Suppressor macrophage (primary cell): ENCODE data around the gene NEGR1.

Experiments
- DNase-seq, 4 experiments: peaks; one replicate each; pipeline ENCODE4 v3.0.0-alpha.2; 2020 to 2022

NEGR1 gene

GRCh38 chr1:72023063-72023930, 259.0 kb downstream of the NEGR1 start:
- DNase-seq = no peak

DNA sequence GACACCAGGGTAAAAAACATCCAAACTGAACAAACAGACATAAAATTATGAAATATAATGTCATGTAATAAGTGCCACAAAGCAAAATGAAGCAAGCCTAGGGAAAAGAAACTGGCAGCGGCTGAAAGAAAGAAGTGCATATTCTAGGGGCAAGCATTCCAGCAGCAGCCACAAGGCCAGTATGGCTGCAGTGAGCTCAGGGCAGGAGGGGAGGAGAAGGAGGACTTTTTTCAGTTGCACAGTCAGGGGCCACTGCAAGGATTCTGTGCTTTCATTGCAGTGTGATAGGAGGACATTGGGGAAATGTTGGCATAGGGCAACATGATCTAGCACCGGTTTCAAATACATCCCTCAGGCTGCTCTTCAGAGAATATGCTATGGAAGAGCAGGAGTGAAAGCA, 263.8 kb downstream of the NEGR1 start:
- DNase-seq = no peak

GRCh38 chr1:72015006-72015405, 267.3 kb downstream of the NEGR1 start:
- DNase-seq = no peak

GRCh38 chr1:72013161-72013560, 269.2 kb downstream of the NEGR1 start:
- no peak for DNase-seq

DNA sequence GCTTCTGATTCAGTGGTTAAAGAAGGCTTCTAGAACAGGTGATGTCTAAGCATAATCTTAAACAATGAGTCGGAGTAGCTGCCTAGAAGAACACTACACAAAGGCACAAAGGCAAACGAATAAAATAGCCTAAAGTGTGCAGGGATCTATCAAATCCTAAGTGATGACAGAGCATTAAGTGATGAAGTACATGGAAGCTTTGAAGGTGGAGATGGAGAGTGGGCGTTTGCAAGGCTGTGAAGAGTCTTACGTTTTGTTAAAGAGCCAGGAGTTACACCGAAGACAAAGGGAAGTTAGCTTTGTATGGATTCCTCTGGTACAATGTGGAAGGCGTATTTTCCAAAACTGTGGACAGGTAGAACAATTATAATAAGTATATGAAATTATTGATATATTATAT, 270.6 kb downstream of the NEGR1 start:
- DNase-seq = no peak

DNA sequence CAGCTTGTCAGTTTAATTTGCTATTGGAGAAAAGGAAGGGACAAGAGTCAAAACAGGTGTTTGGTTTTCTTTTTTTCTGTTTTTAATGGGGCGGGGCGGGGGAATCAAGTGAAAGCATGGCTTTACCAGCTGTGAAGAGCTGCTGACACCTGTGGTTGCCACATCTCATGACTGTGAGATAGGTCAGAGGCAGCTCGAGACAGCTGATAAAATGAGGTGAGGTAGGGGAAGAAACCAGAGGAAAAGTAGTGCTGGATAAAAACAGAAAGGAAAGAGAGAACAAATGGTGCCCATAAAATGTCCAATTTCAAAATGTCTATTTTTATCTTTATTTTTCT, 272.3 kb downstream of the NEGR1 start:
- DNase-seq = no peak

- DNase-seq = peak in 3 of 4 experiments; percentile 4 to 24 (median 14)
Measured at GRCh38 chr1:72009173-72010093, 272.9 kb downstream of the NEGR1 start.

GRCh38 chr1:72007312-72007711, 275.0 kb downstream of the NEGR1 start:
- no peak for DNase-seq

DNA sequence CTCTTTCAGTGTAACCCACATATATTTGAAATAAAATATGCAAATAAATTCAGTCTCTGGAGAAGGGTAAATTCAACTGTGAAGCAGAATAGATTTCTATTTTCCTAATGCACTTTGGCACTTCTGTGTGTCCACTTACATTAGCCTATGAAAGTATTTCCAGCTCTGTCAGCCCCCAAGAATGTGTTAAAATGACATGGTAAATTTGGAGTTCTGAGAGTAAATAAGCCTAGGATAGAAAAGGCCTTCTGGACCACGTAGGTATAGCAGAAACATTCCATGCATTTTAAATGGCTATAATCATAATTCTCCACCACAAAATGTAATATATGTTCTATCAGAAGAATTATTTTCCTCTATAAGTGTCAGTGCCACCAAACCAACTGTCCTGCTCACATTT, 276.2 kb downstream of the NEGR1 start:
- DNase-seq = no peak

DNA sequence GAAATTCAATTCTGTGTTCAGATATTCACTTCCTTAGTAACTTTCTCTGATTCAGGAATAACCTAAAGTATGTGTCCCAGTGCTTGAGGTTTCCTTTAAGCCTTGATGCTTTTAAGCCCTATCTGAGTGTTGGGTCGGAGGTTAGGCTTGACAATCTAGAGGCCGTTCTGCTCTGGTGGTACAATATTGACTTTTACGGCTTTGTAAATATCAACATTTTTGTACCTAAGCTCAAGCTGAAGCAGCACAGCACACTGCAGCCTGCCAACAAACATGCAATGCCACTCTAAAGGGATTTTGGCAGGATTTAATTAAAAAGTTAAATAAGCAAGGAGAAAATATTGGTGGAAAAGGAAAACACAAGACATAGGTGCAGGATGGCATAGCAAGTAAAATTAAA, 279.2 kb downstream of the NEGR1 start:
- DNase-seq = no peak

DNA sequence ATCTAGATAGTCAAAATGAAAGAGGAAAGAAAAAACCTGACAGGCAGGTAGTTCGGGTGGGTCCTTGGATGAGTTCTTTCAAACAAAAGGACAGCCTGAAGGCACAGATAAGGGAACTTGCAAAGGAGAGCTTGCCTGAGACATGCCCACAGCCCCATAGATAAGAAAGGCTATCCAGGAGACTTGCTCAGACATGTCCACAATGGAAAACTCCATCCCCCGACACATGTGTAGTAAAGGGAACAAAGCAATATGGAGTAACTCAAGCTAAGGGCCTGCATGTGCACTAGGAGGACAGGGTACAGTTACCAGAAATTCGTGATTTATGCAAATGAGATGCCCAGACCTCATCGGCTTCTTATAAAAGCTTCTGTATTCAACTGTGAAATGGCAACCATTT, 281.5 kb downstream of the NEGR1 start:
- no peak for DNase-seq

DNA sequence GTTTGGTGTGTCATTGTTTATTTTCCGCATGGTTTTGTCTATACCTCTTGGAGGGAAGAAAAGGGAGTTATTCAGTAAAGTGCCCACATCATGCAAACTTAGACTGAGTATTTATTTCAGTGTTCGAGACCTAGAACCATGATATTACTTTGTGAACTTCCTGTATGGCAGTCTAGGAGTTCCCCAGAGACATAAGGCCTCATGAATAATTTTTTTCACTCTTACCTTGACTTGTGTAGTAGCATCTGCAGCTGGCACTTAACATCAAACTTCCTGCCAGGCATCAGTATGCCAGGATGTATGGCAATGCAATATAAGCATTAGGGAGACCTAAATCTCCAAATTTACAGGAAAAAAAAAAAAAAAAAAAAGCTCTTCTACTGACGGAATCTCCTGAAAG, 287.7 kb downstream of the NEGR1 start:
- DNase-seq = no peak

DNA sequence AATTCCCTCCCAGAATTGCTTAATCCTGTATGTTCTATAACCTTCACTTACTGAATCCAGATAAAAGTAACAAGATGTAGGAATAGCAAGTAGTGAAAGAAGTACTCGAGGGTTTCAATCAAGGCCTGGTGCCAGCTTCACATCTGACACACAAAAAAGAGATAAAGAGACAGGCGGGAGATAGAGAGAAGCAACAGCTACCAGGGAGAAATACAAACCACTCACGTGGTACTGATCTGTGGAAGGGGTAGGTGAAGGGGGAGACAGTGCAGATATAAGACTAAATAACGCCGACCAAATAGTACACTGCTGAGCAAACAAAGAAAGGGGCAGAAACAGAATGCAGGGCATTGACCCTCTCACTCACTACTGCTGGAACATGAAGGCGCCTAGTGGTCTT, 295.2 kb downstream of the NEGR1 start:
- no peak for DNase-seq

GRCh38 chr1:71986160-71986559, 296.2 kb downstream of the NEGR1 start:
- no peak for DNase-seq

DNA sequence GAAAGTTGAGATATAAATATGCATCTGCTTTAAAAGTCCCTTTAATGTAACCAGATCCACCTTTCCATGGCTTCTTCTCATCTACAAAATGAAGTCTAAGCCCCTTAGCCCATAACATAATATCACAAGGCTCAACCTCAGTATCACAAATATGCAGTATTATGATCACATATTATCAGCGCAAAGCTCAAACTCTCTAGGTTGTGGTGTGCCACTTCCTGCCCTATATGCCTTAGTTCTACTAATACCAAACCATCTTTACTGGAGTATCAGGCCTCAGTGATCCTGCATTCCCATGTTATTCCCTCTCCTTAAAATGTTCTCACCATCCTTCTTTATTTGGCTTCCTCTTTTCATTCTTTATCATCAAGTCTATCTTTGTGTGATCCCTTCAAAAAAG, 301.8 kb downstream of the NEGR1 start:
- DNase-seq = no peak

DNA sequence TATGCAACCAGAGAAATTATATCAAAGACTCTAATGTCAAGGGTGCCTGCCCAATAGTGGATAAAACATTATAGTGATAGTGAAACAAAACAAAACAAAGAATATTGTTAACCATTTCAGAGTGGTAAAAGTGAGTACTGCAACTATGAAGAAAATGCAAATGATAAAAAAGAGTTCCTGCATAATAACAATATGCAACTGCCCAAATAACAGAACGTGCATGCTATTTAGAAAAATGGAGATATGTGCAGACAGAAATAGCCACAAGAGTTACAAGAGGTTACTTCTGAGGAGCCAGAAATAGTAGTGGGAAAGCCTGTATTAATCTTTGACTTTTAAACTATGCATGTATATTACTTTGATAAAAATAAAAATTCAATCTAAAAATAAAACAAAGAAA, 302.5 kb downstream of the NEGR1 start:
- DNase-seq = no peak

- peak; percentile 2 to 54 (median 22) for DNase-seq
Measured at GRCh38 chr1:71967670-71968069, 314.7 kb downstream of the NEGR1 start.

- no peak for DNase-seq
Measured at GRCh38 chr1:71964188-71964587, 318.2 kb downstream of the NEGR1 start.

GRCh38 chr1:71956613-71957285, 325.6 kb downstream of the NEGR1 start:
- no peak for DNase-seq

- DNase-seq = no peak
Measured at GRCh38 chr1:71950579-71950978, 331.8 kb downstream of the NEGR1 start.

GRCh38 chr1:71949681-71950080, 332.7 kb downstream of the NEGR1 start:
- peak in 2 of 4 experiments; percentile 24 to 44 for DNase-seq

GRCh38 chr1:71948561-71948960, 333.8 kb downstream of the NEGR1 start:
- no peak for DNase-seq

DNA sequence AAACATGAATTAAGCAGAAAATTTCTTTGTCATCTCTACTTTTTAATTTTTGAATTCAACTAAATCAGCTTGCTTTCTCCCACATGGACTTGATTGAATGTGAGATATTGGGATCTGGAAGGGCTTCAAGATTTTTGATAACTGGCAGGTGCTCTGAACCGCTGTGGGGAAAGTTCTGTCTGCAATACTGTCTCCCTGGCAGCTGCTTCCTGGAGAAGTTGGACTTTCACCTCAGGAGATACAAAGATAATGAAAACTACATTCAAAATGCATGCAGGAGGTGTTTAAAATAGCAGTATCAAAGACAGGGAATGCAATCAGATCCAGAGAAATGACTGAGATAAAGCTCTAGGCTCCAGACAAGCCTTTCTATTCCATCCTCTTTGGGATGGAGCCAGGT, 338.3 kb downstream of the NEGR1 start:
- no peak for DNase-seq
